BLaER1 treated with 17β-estradiol and CSF1 and Interleukin-3, amounts not matched to agents 10 nM and 100 nM (cell line): ENCODE results near the gene BACH2.

Experiments used
- H3K27ac ChIP-seq, 11 experiments: shearing (Covaris generic); formaldehyde crosslinking; 2 replicates each; pipeline ENCODE4 v1.8.1; 2022
- H3K27me3 ChIP-seq, 11 experiments: shearing (Covaris generic); formaldehyde crosslinking; 2 replicates each; pipeline ENCODE4 v1.8.1; 2022
- H3K36me3 ChIP-seq, 11 experiments: shearing (Covaris generic); formaldehyde crosslinking; 2 replicates each; pipeline ENCODE4 v1.8.1; 2022
- H3K4me1 ChIP-seq, 10 experiments: shearing (Covaris generic); formaldehyde crosslinking; 2 replicates each; pipeline ENCODE4 v1.8.1; 2022
- H3K4me2 ChIP-seq, 11 experiments: shearing (Covaris generic); formaldehyde crosslinking; 2 replicates each; pipeline ENCODE4 v1.8.1; 2022
- H3K4me3 ChIP-seq, 10 experiments: shearing (Covaris generic); formaldehyde crosslinking; 2 replicates each; pipeline ENCODE4 v1.8.1; 2022
- H3K9ac ChIP-seq, 11 experiments: shearing (Covaris generic); formaldehyde crosslinking; 2 replicates each; pipeline ENCODE4 v1.8.1; 2022
- H3K9me3 ChIP-seq, 11 experiments: shearing (Covaris generic); formaldehyde crosslinking; replicated peaks in 1 of 11; 2 replicates each; pipeline ENCODE4 v1.8.1; 2022
- H4K20me1 ChIP-seq, 11 experiments: shearing (Covaris generic); formaldehyde crosslinking; 2 replicates each; pipeline ENCODE4 v1.8.1; 2022
- Cebpa-rat ChIP-seq, 11 experiments: shearing (Covaris generic); IDR thresholded peaks; 2 replicates each; pipeline ENCODE4 v1.8.1; 2022

Gene BACH2

DNA sequence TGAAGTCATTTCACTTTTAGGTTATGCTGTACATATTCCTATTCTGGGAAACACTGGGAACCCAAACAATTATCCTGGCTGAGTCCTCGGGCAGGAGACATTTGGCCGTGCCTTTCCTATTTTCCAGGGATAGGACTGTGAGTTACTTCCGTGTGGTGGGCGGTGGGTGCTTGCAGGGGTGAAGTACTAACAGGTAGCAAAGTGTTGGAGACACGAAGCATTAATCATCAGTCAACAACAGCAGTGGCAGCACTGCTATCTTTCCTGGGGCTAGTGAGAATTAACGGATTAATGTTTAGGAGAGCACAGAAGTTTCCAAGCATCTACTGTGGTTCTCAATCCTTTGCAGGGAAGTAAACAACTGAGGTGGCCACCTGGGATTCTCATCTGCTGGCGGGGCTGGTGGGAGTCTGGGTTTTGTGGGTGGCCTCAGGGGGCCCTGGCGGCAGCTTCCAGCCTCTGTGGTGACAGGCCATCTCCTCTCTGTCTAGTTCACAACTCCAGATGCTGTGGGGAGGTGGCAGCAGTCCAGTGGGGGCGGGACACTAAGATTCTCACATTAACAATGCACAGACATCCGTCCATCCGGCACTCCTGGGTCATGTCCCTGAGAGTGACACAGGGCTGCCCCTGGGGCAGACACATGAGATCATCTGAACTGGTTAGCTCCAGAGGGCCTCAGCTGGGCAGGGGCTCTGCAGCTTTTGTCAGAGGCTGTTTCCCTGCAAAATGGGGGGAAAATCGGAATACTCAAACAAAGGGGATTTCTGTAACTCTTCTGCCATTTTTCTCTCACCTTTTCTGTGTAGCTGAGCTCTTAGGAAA, 311.5 kb downstream of the BACH2 start:
- H3K4me2 ChIP-seq, result peak overlapping the region in 8 of 11 experiments; percentile 42 to 65 (median 60); a peak in 17 of 22 replicates
- H3K27me3 ChIP-seq, result no peaks in the 10 kb centered on the region
- H3K27ac ChIP-seq, result peak overlapping the region in 5 of 11 experiments; percentile 28 to 55 (median 37); a peak in 10 of 22 replicates
- TF ChIP-seq Cebpa-rat (IDR thresholded peaks at IDR 0.05), result no peak
- H3K4me3 ChIP-seq, result no peak overlapping the region
- peaks cover 0 to 13% (median 0%) of the 10 kb centered on the region in 11 experiments; a peak in 2 of 22 replicates for H3K36me3 ChIP-seq
- H4K20me1 ChIP-seq, result peaks cover 0 to 50% (median 0%) of the 10 kb centered on the region in 11 experiments; a peak in 3 of 22 replicates
- no peaks in the 10 kb centered on the region for H3K9me3 ChIP-seq
- H3K4me1 ChIP-seq, result peaks cover 0 to 38% (median 29%) of the 10 kb centered on the region in 10 experiments; a peak in 17 of 20 replicates
- peak overlapping the region in 4 of 11 experiments; percentile 17 to 33 (median 22); a peak in 3 of 22 replicates for H3K9ac ChIP-seq

- Histone ChIP-seq H3K36me3 (peaks cover 0 to 4% (median 0%) of the 10 kb centered on the region in 11 experiments; a peak in 1 of 22 replicates), H4K20me1 (peaks cover 0 to 51% (median 0%) of the 10 kb centered on the region in 11 experiments; a peak in 3 of 22 replicates), H3K27me3 (no peaks in the 10 kb centered on the region), H3K4me2 (no peak overlapping the region), H3K4me3 (no peak overlapping the region), H3K4me1 (peaks cover 0 to 18% (median 7%) of the 10 kb centered on the region in 10 experiments; a peak in 17 of 20 replicates), H3K27ac (no peak overlapping the region), H3K9me3 (no peaks in the 10 kb centered on the region), H3K9ac (no peak overlapping the region)
- no peak for TF ChIP-seq Cebpa-rat (IDR thresholded peaks at IDR 0.05)
These were observed 316.3 kb downstream of the BACH2 start for GRCh38 chr6:89980353-89980752.

- no peak overlapping the region for H3K27ac ChIP-seq
- H3K36me3 ChIP-seq, result peaks cover 0 to 5% (median 0%) of the 10 kb centered on the region in 11 experiments; a peak in 1 of 22 replicates
- H3K9ac ChIP-seq, result no peak overlapping the region
- H3K4me2 ChIP-seq, result no peak overlapping the region
- H3K9me3 ChIP-seq, result no peaks in the 10 kb centered on the region
- H4K20me1 ChIP-seq, result peaks cover 0 to 45% (median 0%) of the 10 kb centered on the region in 11 experiments; a peak in 2 of 22 replicates
- no peak for TF ChIP-seq Cebpa-rat (IDR thresholded peaks at IDR 0.05)
- peaks cover 0 to 14% (median 0%) of the 10 kb centered on the region in 10 experiments; a peak in 10 of 20 replicates for H3K4me1 ChIP-seq
- no peaks in the 10 kb centered on the region for H3K27me3 ChIP-seq
- H3K4me3 ChIP-seq, result no peak overlapping the region
These were observed 317.0 kb downstream of the BACH2 start for GRCh38 chr6:89979481-89980119.

- no peak overlapping the region for H3K4me2 ChIP-seq
- no peaks in the 10 kb centered on the region for H3K27me3 ChIP-seq
- peaks cover 0 to 14% (median 0%) of the 10 kb centered on the region in 11 experiments; a peak in 1 of 22 replicates for H3K36me3 ChIP-seq
- H3K4me1 ChIP-seq, result peaks cover 0 to 14% (median 0%) of the 10 kb centered on the region in 10 experiments; a peak in 10 of 20 replicates
- TF ChIP-seq Cebpa-rat (IDR thresholded peaks at IDR 0.05), result no peak
- H3K4me3 ChIP-seq, result no peak overlapping the region
- peaks cover 0 to 38% (median 0%) of the 10 kb centered on the region in 11 experiments; a peak in 2 of 22 replicates for H4K20me1 ChIP-seq
- no peak overlapping the region for H3K27ac ChIP-seq
- no peaks in the 10 kb centered on the region for H3K9me3 ChIP-seq
- H3K9ac ChIP-seq, result no peak overlapping the region
These were observed 317.9 kb downstream of the BACH2 start for GRCh38 chr6:89978749-89979145.

DNA sequence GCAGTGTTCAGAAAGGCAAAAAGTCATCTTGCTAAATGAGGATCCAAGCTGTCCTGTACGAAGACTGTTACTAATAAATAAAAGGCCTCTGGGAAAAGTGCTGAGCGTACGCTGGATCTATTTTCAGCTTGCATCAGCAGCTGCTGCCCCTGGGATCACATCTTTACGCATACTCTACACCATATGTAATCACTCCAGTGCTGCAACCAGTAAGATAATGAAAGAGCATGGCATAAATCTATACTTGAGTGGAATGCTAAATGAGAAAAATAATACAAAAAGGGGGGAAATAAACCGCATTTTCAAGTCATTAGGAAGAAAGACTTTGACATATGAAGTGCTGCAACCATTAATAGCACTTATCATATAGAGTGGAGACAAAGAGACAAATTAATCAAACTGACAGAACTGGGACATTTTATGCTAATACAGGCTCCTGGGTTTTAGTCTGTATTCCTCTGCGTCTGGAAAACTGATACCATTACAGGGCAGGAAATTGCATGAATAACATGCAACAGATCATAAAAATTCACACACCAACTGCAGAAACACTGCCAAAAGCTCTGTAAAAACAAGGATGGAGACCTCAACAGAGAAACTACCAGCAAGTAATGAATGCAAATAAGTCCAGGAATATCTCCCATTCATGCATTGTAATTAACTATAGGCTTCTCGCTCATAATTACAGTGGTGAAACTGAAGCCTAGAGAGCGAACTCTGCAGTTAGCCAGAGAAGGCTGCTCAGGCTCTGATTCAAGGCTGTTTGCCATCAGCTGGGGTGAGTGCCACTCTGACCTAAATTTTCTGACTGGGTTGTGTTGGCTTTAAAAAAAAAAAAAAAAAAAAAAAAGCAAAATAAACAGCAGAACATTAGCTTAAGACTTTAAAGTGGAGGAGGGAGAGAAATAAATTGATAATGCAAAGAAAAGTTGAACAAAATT, 318.6 kb downstream of the BACH2 start:
- H4K20me1 ChIP-seq, result peaks cover 0 to 37% (median 0%) of the 10 kb centered on the region in 11 experiments; a peak in 2 of 22 replicates
- peaks cover 0 to 14% (median 0%) of the 10 kb centered on the region in 10 experiments; a peak in 10 of 20 replicates for H3K4me1 ChIP-seq
- no peak overlapping the region for H3K27ac ChIP-seq
- TF ChIP-seq Cebpa-rat (IDR thresholded peaks at IDR 0.05), result no peak
- H3K4me2 ChIP-seq, result peak overlapping the region in 2 of 11 experiments; percentile 9; a peak in 1 of 22 replicates
- no peaks in the 10 kb centered on the region for H3K9me3 ChIP-seq
- no peak overlapping the region for H3K9ac ChIP-seq
- no peaks in the 10 kb centered on the region for H3K27me3 ChIP-seq
- peaks cover 0 to 20% (median 0%) of the 10 kb centered on the region in 11 experiments; a peak in 2 of 22 replicates for H3K36me3 ChIP-seq
- no peak overlapping the region for H3K4me3 ChIP-seq

DNA sequence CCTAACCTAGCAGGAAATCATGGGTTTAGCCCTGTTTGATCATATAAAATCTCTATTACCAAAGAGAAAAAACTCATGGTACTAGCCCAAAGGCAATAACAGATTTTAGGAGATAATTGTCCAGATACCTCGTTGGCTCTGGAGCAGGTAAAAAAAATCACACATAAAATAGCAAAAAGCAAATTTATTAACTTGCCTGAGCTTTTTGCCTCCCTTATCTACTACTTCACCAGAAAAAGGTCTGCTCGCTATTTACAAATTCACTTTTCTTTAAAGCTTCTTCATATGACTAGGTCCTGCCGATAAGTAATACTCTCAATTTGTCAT, 320.0 kb downstream of the BACH2 start:
- TF ChIP-seq Cebpa-rat (IDR thresholded peaks at IDR 0.05), result no peak
- no peaks in the 10 kb centered on the region for H3K27me3 ChIP-seq

GRCh38 chr6:89975991-89976693, 320.5 kb downstream of the BACH2 start:
- TF ChIP-seq Cebpa-rat (IDR thresholded peaks at IDR 0.05), result no peak
- no peak overlapping the region for H3K9ac ChIP-seq
- no peaks in the 10 kb centered on the region for H3K27me3 ChIP-seq

More for the DNA sequence above, 320.0 kb downstream of the BACH2 start:
- H4K20me1 ChIP-seq, result peaks cover 0 to 34% (median 0%) of the 10 kb centered on the region in 11 experiments; a peak in 2 of 22 replicates
- H3K4me2 ChIP-seq, result no peak overlapping the region
- no peak overlapping the region for H3K9ac ChIP-seq
- H3K9me3 ChIP-seq, result no peaks in the 10 kb centered on the region
- H3K4me1 ChIP-seq, result peaks cover 0 to 14% (median 2%) of the 10 kb centered on the region in 10 experiments; a peak in 10 of 20 replicates
- H3K27ac ChIP-seq, result no peak overlapping the region
- no peak overlapping the region for H3K4me3 ChIP-seq
- H3K36me3 ChIP-seq, result peaks cover 0 to 15% (median 0%) of the 10 kb centered on the region in 11 experiments; a peak in 2 of 22 replicates

More at GRCh38 chr6:89975991-89976693, 320.5 kb downstream of the BACH2 start:
- Histone ChIP-seq H4K20me1 (peaks cover 0 to 34% (median 0%) of the 10 kb centered on the region in 11 experiments; a peak in 2 of 22 replicates), H3K9me3 (no peaks in the 10 kb centered on the region), H3K27ac (no peak overlapping the region), H3K4me2 (no peak overlapping the region), H3K4me3 (no peak overlapping the region), H3K36me3 (peaks cover 0 to 15% (median 0%) of the 10 kb centered on the region in 11 experiments; a peak in 2 of 22 replicates), H3K4me1 (peaks cover 0 to 14% (median 3%) of the 10 kb centered on the region in 10 experiments; a peak in 10 of 20 replicates)
